HEK293 (cell line): ENCODE results near the gene LGALS8.

Experiments used
- BCL11A ChIP-seq: fragments of 450-650 bp; formaldehyde crosslinking; IDR thresholded peaks from 2 replicates; pipeline ENCODE4 v1.5.1; 2016; ENCODE audit warnings: low read depth, missing biosample characterization, missing genetic modification characterization
- FEZF1 ChIP-seq: fragments of 450-650 bp; formaldehyde crosslinking; IDR thresholded peaks from 2 replicates; pipeline ENCODE4 v1.5.1; 2016; ENCODE audit warnings: missing biosample characterization, missing genetic modification characterization
- GLI4 ChIP-seq: fragments of 450-650 bp; formaldehyde crosslinking; IDR thresholded peaks from 2 replicates; pipeline ENCODE4 v1.5.1; 2016; ENCODE audit warnings: missing biosample characterization, missing genetic modification characterization
- MEIS1 ChIP-seq: sonication (generic); formaldehyde crosslinking; IDR thresholded peaks from 2 replicates; pipeline ENCODE4 v1.8.1; 2022; ENCODE audit warnings: missing genetic modification reagents, mild to moderate bottlenecking, borderline replicate concordance
- OSR2 ChIP-seq: fragments of 450-650 bp; formaldehyde crosslinking; IDR thresholded peaks from 2 replicates; pipeline ENCODE4 v1.5.1; 2016; ENCODE audit warnings: missing biosample characterization, missing genetic modification characterization
- SALL2 ChIP-seq: fragments of 450-650 bp; formaldehyde crosslinking; IDR thresholded peaks from 2 replicates; pipeline ENCODE4 v1.5.0; 2017; ENCODE audit warnings: missing biosample characterization, mild to moderate bottlenecking, missing genetic modification characterization, borderline replicate concordance
- TCF7L2 ChIP-seq: IDR thresholded peaks from 2 replicates; pipeline ENCODE4 v1.6.1; 2011; ENCODE audit warnings: low read depth, mild to moderate bottlenecking, inconsistent platforms, low read length, moderate library complexity, borderline replicate concordance
- ZBTB20 ChIP-seq: fragments of 450-650 bp; formaldehyde crosslinking; IDR thresholded peaks from 2 replicates; pipeline ENCODE4 v1.5.1; 2016; ENCODE audit warnings: missing biosample characterization, missing genetic modification characterization
- ZBTB8A ChIP-seq: fragments of 450-650 bp; formaldehyde crosslinking; IDR thresholded peaks from 2 replicates; pipeline ENCODE4 v1.5.1; 2016; ENCODE audit warnings: missing biosample characterization, missing genetic modification characterization
- ZFP41 ChIP-seq: fragments of 450-650 bp; formaldehyde crosslinking; IDR thresholded peaks from 2 replicates; pipeline ENCODE4 v1.5.1; 2016; ENCODE audit warnings: missing biosample characterization, missing genetic modification characterization, borderline replicate concordance
- ZNF114 ChIP-seq: fragments of 450-650 bp; formaldehyde crosslinking; IDR thresholded peaks from 2 replicates; pipeline ENCODE4 v1.5.0; 2017; ENCODE audit warnings: missing biosample characterization, missing genetic modification characterization
- ZNF121 ChIP-seq: fragments of 450-650 bp; formaldehyde crosslinking; IDR thresholded peaks from 2 replicates; pipeline ENCODE4 v1.5.1; 2016; ENCODE audit warnings: missing biosample characterization, missing genetic modification characterization
- ZNF140 ChIP-seq: fragments of 450-650 bp; formaldehyde crosslinking; IDR thresholded peaks from 2 replicates; pipeline ENCODE4 v1.5.1; 2016; ENCODE audit warnings: missing biosample characterization, missing genetic modification characterization
- ZNF184 ChIP-seq: fragments of 450-650 bp; IDR thresholded peaks from 2 replicates; pipeline ENCODE4 v1.5.1; 2018; ENCODE audit warnings: missing biosample characterization, mild to moderate bottlenecking, missing genetic modification characterization
- ZNF202 ChIP-seq: fragments of 450-650 bp; formaldehyde crosslinking; IDR thresholded peaks from 2 replicates; pipeline ENCODE4 v1.5.1; 2016; ENCODE audit warnings: missing biosample characterization, missing genetic modification characterization, borderline replicate concordance
- ZNF214 ChIP-seq: fragments of 450-650 bp; formaldehyde crosslinking; IDR thresholded peaks from 2 replicates; pipeline ENCODE4 v1.5.1; 2017; ENCODE audit warnings: missing biosample characterization, mild to moderate bottlenecking, missing genetic modification characterization, borderline replicate concordance
- ZNF221 ChIP-seq: fragments of 450-650 bp; formaldehyde crosslinking; IDR thresholded peaks from 2 replicates; pipeline ENCODE4 v1.5.1; 2017; ENCODE audit warnings: missing biosample characterization, missing genetic modification characterization, borderline replicate concordance
- ZNF24 ChIP-seq: fragments of 450-650 bp; formaldehyde crosslinking; IDR thresholded peaks from 2 replicates; pipeline ENCODE4 v1.5.1; 2016; ENCODE audit warnings: missing biosample characterization, missing genetic modification characterization
- ZNF280C ChIP-seq: fragments of 450-650 bp; formaldehyde crosslinking; IDR thresholded peaks from 2 replicates; pipeline ENCODE4 v1.5.1; 2016; ENCODE audit warnings: missing biosample characterization, missing genetic modification characterization
- ZNF426 ChIP-seq: fragments of 450-650 bp; formaldehyde crosslinking; IDR thresholded peaks from 2 replicates; pipeline ENCODE4 v1.5.1; 2017; ENCODE audit warnings: missing biosample characterization, missing genetic modification characterization, mild to moderate bottlenecking, inconsistent platforms, moderate library complexity
- ZNF514 ChIP-seq: fragments of 450-650 bp; formaldehyde crosslinking; IDR thresholded peaks from 2 replicates; pipeline ENCODE4 v1.5.1; 2016; ENCODE audit warnings: missing biosample characterization, missing genetic modification characterization
- ZNF518A ChIP-seq: fragments of 450-650 bp; formaldehyde crosslinking; conservative IDR thresholded peaks from 2 replicates; pipeline ENCODE4 v1.5.1; 2016; ENCODE audit warnings: low read depth, missing biosample characterization, missing genetic modification characterization
- ZNF548 ChIP-seq: fragments of 450-650 bp; formaldehyde crosslinking; IDR thresholded peaks from 2 replicates; pipeline ENCODE4 v1.5.1; 2016; ENCODE audit warnings: missing biosample characterization, missing genetic modification characterization
- ZNF626 ChIP-seq: fragments of 450-650 bp; sonication (Bioruptor Pico); formaldehyde crosslinking; IDR thresholded peaks from 2 replicates; pipeline ENCODE4 v1.5.1; 2018; ENCODE audit warnings: missing biosample characterization, missing genetic modification characterization, inconsistent platforms
- ZNF701 ChIP-seq: fragments of 450-650 bp; formaldehyde crosslinking; IDR thresholded peaks from 2 replicates; pipeline ENCODE4 v1.5.1; 2016; ENCODE audit warnings: missing biosample characterization, missing genetic modification characterization
- TF ChIP-seq, protein P1 (sequence below): fragments of 450-650 bp; IDR thresholded peaks from 2 replicates; pipeline ENCODE4 v1.5.1; 2018; ENCODE audit warnings: missing biosample characterization, mild to moderate bottlenecking, missing genetic modification characterization
- TF ChIP-seq, protein P2 (sequence below): fragments of 450-650 bp; formaldehyde crosslinking; IDR thresholded peaks from 2 replicates; pipeline ENCODE4 v1.5.1; 2016; ENCODE audit warnings: missing biosample characterization, missing genetic modification characterization
- TF ChIP-seq, protein P3 (sequence below): fragments of 450-650 bp; formaldehyde crosslinking; IDR thresholded peaks from 2 replicates; pipeline ENCODE4 v1.5.1; 2016; ENCODE audit warnings: missing biosample characterization, missing genetic modification characterization

Gene LGALS8

DNA sequence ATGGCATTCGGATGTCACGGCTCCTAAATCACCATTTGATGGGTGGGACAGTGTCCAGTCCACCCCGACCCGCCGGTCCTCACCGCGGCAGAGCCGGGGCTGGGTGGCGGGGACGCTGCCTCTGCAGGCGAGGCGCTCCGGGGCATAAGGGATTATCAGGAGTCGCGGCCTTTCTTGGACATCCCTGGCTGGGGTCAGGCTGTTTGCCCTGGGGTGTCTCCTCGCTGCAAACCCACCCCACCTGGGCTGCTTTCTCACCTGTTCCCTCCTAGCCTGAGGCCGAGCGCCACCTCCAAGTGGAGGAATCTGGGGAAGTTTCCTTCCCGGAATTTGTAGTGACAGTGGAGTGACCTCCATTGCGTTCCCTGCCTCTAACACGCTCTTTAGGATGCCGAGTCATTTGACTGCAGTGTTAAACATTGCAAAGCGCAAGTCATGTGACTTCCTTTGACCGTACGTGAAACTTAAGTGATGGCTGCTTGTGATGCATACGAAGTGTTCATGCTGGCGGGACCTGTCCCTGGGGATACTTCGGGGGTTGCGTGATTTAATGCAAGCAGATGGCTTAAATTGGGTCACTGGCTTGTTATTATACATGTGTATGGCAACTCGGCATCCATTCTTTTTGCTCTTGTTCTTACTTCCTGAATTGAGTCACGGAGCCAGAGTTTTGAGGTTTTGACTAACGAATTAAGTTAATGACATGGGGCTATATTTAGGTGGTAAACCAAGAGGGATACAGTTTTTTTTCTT is 536 bp downstream of the LGALS8 start (continued):
- TF ChIP-seq ZNF518A (tag by site-specific recombination) (peak; percentile 46), ZNF514 (tag by site-specific recombination) (no peak), ZBTB20 (tag by site-specific recombination) (peak; percentile 90), ZNF701 (tag by site-specific recombination) (no peak), MEIS1 (CRISPR knock-in tag) (no peak), ZNF24 (tag by site-specific recombination) (peak; percentile 97), BCL11A (tag by site-specific recombination) (peak; percentile 43; the same call in 1 of the 2 replicates), SALL2 (tag by site-specific recombination) (no peak), ZNF626 (tag by site-specific recombination) (no peak), FEZF1 (tag by site-specific recombination) (peak; percentile 28; the same call in 1 of the 2 replicates), ZNF548 (tag by site-specific recombination) (no peak), ZNF184 (no peak), ZNF280C (no peak), ZNF121 (tag by site-specific recombination) (no peak; the same call in 1 of the 2 replicates), ZNF140 (tag by site-specific recombination) (no peak), ZNF114 (tag by site-specific recombination) (no peak), TCF7L2 (no peak), ZNF214 (tag by site-specific recombination) (no peak), ZNF202 (no peak), ZFP41 (tag by site-specific recombination) (no peak), GLI4 (tag by site-specific recombination) (peak; percentile 3; the same call in 1 of the 2 replicates), ZNF221 (tag by site-specific recombination) (no peak), OSR2 (tag by site-specific recombination) (no peak), ZBTB8A (tag by site-specific recombination) (peak; percentile 5; the same call in 1 of the 2 replicates), ZNF426 (tag by site-specific recombination) (no peak)
- TF ChIP-seq, protein P1, sequence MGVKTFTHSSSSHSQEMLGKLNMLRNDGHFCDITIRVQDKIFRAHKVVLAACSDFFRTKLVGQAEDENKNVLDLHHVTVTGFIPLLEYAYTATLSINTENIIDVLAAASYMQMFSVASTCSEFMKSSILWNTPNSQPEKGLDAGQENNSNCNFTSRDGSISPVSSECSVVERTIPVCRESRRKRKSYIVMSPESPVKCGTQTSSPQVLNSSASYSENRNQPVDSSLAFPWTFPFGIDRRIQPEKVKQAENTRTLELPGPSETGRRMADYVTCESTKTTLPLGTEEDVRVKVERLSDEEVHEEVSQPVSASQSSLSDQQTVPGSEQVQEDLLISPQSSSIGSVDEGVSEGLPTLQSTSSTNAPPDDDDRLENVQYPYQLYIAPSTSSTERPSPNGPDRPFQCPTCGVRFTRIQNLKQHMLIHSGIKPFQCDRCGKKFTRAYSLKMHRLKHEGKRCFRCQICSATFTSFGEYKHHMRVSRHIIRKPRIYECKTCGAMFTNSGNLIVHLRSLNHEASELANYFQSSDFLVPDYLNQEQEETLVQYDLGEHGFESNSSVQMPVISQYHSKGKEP (tag by site-specific recombination): peak; percentile 97
- TF ChIP-seq, protein P2, sequence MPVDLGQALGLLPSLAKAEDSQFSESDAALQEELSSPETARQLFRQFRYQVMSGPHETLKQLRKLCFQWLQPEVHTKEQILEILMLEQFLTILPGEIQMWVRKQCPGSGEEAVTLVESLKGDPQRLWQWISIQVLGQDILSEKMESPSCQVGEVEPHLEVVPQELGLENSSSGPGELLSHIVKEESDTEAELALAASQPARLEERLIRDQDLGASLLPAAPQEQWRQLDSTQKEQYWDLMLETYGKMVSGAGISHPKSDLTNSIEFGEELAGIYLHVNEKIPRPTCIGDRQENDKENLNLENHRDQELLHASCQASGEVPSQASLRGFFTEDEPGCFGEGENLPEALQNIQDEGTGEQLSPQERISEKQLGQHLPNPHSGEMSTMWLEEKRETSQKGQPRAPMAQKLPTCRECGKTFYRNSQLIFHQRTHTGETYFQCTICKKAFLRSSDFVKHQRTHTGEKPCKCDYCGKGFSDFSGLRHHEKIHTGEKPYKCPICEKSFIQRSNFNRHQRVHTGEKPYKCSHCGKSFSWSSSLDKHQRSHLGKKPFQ (tag by site-specific recombination): peak; percentile 59; the same call in 1 of the 2 replicates
- TF ChIP-seq, protein P3, sequence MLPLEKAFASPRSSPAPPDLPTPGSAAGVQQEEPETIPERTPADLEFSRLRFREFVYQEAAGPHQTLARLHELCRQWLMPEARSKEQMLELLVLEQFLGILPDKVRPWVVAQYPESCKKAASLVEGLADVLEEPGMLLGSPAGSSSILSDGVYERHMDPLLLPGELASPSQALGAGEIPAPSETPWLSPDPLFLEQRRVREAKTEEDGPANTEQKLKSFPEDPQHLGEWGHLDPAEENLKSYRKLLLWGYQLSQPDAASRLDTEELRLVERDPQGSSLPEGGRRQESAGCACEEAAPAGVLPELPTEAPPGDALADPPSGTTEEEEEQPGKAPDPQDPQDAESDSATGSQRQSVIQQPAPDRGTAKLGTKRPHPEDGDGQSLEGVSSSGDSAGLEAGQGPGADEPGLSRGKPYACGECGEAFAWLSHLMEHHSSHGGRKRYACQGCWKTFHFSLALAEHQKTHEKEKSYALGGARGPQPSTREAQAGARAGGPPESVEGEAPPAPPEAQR (tag by site-specific recombination): no peak
